Panc1 (cell line): ENCODE results near the gene SPATA46.

Source experiments
- POLR2AphosphoS5 ChIP-seq: IDR thresholded peaks from 2 replicates; pipeline ENCODE4 v1.6.1; 2012; ENCODE audit warnings: mild to moderate bottlenecking, low read depth, low read length, moderate library complexity
- SIN3A ChIP-seq: IDR thresholded peaks from 2 replicates; pipeline ENCODE4 v1.6.1; 2012; ENCODE audit warnings: low read depth, mild to moderate bottlenecking, low read length, moderate library complexity, borderline replicate concordance; ENCODE audit not compliant: insufficient read depth
- TCF7L2 ChIP-seq: IDR thresholded peaks from 2 replicates; pipeline ENCODE4 v1.6.1; 2011; ENCODE audit warnings: mild to moderate bottlenecking, low read depth, low read length, inconsistent platforms
- TF ChIP-seq, protein P1 (sequence below): fragments of 450-650 bp; IDR thresholded peaks from 2 replicates; pipeline ENCODE4 v1.5.1; 2017; ENCODE audit warnings: mild to moderate bottlenecking
- TF ChIP-seq, protein P2 (sequence below), 2 experiments: IDR thresholded peaks; 2 replicates each; pipeline ENCODE4 v1.6.1; 2011 to 2012; ENCODE audit warnings: low read depth in 2 of 2, control low read depth in 1 of 2, low read length in 1 of 2, mild to moderate bottlenecking in 1 of 2, moderate library complexity in 1 of 2; ENCODE audit not compliant: insufficient read depth in 1 of 2

- TF ChIP-seq POLR2AphosphoS5, result no peak
- TF ChIP-seq, protein P1, sequence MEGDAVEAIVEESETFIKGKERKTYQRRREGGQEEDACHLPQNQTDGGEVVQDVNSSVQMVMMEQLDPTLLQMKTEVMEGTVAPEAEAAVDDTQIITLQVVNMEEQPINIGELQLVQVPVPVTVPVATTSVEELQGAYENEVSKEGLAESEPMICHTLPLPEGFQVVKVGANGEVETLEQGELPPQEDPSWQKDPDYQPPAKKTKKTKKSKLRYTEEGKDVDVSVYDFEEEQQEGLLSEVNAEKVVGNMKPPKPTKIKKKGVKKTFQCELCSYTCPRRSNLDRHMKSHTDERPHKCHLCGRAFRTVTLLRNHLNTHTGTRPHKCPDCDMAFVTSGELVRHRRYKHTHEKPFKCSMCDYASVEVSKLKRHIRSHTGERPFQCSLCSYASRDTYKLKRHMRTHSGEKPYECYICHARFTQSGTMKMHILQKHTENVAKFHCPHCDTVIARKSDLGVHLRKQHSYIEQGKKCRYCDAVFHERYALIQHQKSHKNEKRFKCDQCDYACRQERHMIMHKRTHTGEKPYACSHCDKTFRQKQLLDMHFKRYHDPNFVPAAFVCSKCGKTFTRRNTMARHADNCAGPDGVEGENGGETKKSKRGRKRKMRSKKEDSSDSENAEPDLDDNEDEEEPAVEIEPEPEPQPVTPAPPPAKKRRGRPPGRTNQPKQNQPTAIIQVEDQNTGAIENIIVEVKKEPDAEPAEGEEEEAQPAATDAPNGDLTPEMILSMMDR, result no peak
- TF ChIP-seq SIN3A, result no peak
- TF ChIP-seq TCF7L2, result no peak
- TF ChIP-seq, protein P2, sequence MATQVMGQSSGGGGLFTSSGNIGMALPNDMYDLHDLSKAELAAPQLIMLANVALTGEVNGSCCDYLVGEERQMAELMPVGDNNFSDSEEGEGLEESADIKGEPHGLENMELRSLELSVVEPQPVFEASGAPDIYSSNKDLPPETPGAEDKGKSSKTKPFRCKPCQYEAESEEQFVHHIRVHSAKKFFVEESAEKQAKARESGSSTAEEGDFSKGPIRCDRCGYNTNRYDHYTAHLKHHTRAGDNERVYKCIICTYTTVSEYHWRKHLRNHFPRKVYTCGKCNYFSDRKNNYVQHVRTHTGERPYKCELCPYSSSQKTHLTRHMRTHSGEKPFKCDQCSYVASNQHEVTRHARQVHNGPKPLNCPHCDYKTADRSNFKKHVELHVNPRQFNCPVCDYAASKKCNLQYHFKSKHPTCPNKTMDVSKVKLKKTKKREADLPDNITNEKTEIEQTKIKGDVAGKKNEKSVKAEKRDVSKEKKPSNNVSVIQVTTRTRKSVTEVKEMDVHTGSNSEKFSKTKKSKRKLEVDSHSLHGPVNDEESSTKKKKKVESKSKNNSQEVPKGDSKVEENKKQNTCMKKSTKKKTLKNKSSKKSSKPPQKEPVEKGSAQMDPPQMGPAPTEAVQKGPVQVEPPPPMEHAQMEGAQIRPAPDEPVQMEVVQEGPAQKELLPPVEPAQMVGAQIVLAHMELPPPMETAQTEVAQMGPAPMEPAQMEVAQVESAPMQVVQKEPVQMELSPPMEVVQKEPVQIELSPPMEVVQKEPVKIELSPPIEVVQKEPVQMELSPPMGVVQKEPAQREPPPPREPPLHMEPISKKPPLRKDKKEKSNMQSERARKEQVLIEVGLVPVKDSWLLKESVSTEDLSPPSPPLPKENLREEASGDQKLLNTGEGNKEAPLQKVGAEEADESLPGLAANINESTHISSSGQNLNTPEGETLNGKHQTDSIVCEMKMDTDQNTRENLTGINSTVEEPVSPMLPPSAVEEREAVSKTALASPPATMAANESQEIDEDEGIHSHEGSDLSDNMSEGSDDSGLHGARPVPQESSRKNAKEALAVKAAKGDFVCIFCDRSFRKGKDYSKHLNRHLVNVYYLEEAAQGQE (IDR thresholded peaks at IDR 0.05; ENCODE audit: insufficient read depth in 1 of 2, low read depth in 2 of 2, low read length in 1 of 2), result no peak
Measured at GRCh38 chr1:162326559-162326958, 50.1 kb downstream of the SPATA46 start.
